Measurements from ENCODE around the gene RETREG1.
"Not testable (repeated sequence)": the region's sequence is repeated elsewhere in the genome, so short reads cannot be mapped to it uniquely, and the experiment has no call there.

The RETREG1 gene

DNA sequence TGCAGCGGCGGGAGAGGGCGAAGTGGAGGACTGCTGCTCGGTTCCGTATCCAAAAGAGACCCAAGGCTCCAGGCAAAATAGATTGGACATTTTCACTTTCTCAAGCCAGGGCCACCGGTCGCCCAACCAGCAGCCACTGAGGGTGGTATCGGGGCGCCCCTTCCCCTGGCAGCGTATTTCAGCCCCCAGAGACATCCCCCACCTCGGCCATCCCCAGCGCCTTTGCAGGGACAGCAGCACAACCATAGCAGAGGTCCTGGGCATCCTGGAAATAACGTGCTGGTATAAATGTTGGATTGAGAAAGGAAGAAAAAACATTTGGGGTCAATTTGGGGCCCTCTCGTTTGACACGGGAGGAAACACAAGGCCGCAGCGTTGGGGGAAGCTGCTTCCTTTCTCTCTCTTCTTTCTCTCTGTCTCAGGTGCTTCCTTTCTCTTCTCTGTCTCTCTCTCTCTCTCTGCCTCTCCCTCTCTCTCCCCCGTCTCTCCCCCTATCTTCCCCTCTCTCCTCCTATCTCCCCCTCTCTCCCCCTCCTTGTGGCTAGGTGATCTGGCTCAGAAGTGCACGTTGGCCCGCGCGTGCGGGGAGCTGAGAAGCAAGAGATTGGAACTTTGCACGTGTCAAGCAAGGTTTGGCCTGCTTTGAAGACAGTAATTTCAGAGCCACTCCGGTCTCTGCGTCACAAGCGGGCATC lies 624 bp upstream of the RETREG1 start:
- peak in 1 of 2 experiments; percentile 27 for DNase-seq (ENCODE audit: low read depth in 2 of 2)

DNA sequence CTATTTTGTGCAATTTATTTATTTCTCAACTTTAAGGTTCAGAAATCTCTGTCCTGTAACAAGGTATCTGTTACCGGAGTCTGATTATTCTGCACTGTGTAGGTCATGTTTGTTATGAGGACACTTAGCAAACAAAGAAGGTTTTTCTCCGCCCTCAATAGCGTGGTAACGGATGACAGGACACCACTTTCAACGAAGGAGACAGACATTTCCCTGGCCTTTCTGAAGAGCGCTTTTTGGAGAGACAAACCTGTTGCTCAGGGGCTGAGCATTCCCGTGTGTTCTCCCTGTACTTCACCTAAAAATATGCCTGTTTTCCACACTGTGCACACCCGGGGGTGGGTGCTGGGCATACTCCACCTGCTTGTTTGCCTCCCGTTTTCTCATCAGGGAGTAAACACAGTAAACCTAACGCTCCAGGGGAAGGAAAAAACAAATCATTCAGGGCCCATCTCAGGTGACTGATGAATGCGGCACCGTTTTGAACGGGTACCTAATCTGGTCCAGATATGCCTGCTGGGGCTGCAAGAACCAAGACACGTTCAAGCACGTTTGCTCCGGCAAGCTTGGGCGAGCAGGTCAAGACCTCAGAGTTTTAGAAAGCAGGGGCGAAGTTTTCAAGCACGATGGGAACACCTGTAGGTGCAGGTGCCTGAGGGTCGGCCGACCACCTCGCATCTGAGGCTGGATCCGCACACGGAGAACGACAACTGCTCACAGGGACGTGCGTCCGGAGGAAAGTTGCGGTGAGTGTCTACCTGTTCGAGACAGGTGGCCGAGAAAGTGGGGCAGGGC lies 859 bp downstream of the RETREG1 start:
- no peak for DNase-seq (ENCODE audit: low read depth in 2 of 2)

DNA sequence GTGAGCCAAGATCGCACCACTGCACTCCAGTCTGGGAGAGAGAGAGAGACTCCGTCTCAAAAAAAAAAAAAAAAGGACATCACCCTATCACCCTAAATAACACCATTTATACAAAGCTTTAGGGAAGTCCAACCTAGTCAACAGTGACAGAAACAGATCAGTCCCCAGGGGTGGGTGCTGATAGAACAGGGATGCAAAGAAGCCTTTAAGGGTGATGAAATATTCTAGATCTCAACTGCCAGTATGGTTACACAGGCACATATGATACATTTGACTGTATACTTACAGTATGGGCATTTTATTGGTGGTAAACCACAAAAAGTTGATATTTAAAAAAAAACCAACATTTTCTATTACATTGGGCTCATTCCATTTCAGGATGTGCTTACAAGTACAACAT lies 4.8 kb downstream of the RETREG1 start:
- no peak for DNase-seq (ENCODE audit: low read depth in 2 of 2)

DNA sequence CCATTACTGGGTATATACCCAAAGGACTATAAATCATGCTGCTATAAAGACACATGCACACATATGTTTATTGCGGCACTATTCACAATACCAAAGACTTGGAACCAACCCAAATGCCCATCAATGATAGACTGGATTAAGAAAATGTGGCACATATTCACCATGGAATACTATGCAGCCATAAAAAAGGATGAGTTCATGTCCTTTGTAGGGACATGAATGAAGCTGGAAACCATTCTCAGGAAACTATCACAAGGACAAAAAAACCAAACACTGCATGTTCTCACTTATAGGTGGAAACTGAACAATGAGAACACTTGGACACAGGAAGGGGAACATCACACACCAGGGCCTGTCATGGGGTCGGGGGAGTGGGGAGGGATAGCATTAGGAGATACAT lies 5.9 kb downstream of the RETREG1 start:
- DNase-seq (ENCODE audit: low read depth in 2 of 2): not testable (repeated sequence)

DNA sequence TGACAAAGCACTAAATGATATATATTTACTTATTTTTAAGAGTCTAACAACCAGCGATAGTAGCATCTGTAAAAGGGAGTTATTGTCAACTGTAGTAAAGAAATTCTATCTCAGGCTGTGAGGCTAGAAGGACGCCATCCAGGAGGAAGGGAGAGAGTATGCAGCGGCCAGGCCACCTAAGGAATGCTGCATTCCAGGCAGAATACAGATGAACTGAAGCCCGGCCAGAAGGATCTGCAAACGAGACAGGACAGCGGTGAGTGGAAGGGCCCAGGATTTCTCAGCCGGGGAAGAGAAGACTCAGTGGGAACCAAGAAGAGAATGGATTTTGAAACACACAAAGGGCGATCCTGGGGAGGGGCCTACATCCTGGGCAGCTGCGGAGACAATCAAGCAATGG lies 7.4 kb downstream of the RETREG1 start:
- DNase-seq (ENCODE audit: low read depth in 2 of 2): no peak

DNA sequence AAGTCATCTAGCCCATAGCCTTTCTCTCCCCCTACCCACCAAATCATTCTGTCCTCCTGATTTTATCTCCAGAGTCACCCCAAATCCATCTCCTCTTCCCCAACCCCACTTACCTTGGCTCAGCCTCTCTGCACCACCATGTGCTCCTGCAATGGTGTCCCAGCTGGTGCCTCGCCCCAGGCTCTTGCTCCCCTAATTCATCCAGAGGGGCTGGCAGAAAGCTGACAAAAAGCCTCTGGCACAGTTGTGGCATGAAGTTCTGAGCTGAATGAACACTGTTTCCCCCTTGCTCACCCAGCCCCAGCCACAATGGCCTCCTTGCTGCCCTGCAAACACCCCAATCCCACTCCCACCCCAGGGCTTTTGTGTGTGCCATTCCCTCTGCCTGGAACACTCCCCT lies 10.2 kb downstream of the RETREG1 start:
- no peak for DNase-seq (ENCODE audit: low read depth in 2 of 2)

DNA sequence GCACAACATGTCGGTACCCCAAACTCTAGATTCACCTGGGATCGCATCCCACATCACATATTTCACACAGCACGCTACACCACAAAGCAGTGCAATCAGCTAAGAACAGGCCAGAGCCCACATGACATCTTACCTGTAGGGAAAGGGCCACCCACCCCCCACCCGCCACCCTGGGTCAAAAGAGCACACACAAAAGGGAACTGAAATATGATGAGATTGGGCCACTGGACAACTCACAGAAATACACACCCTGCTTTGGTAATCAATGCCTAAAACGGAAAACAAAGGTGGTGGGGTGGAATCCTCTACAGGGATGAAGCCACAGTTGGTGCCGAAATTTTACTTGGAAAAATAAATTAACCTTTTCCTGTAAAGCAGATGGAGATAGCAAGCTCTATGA lies 13.1 kb downstream of the RETREG1 start:
- no peak for DNase-seq (ENCODE audit: low read depth in 2 of 2)

DNA sequence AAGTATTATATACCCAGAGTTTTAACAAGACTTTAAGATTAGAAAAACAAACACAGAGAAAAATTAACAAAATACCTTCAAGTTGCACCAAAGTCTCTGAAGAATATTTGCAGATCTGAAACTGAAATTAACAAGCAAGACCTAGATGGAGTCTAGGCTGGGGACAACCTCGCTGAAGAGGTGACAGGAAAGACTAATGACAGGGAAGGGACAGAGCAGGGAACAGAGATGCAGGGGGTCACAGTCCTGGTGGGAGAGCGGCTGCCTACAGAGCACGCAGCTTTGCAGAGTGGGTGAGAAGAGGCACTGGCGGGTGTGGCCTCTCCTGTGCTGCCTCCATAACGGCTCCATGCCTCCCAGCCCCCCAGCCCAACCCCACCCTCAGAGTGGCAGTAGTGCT lies 13.5 kb downstream of the RETREG1 start:
- DNase-seq (ENCODE audit: low read depth in 2 of 2): no peak

DNA sequence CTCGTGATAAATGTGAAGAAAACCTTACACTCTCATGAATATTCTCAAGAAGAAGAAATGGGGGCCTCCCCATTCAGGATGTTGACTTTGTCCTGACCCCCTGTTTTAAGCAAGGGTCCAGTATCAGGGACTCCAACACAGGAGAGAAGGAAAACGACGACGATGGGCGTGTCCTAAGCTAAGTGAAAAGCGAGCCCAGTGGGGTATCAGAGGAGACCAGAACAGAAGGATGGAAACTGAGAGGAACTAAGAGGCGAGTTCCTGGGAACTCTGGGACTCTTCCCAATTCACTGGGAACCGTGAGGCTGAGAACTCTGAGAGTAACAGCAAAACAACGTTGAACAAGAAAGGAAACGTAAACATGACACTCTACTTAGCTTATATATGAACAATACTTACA lies 14.6 kb downstream of the RETREG1 start:
- DNase-seq (ENCODE audit: low read depth in 2 of 2): no peak

DNA sequence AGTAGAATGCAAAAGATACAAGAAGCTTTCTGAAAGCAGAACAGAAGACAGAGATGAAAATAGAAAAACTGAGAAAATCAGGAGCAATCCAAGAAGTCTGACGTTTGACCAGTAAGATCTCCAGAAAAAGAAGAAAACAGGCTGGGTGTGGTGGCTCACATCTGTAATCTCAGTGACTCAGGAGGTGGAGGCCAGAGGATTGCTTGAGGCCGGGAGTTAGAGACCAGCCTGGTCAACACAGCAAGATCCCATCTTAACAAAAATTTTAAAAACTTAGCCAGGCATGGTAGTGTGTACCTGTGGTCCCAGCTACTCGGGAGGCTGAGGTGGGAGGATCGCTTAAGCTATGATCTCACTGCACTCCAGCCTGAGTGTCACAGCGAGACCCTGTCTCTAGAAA lies 15.9 kb downstream of the RETREG1 start:
- DNase-seq (ENCODE audit: low read depth in 2 of 2): no peak

DNA sequence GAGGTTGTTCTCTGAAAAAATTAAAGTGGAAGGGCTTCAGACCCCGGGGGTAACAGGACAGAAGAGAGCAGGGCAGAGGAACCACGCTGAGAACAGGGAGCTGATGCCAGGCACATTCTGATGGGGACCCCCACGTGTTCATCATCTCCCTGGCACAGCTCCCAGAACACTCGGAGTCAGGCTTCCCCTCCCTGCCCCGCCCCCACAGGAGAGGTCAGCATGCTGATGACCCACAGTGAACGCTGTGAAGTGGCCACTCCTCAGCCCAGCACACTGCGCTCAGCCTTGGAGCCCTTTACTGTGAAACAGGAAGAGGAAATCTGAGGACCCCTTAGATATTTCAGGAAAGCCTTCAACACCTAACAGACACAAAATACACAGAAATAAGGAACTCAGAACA lies 16.4 kb downstream of the RETREG1 start:
- DNase-seq (ENCODE audit: low read depth in 2 of 2): no peak

DNA sequence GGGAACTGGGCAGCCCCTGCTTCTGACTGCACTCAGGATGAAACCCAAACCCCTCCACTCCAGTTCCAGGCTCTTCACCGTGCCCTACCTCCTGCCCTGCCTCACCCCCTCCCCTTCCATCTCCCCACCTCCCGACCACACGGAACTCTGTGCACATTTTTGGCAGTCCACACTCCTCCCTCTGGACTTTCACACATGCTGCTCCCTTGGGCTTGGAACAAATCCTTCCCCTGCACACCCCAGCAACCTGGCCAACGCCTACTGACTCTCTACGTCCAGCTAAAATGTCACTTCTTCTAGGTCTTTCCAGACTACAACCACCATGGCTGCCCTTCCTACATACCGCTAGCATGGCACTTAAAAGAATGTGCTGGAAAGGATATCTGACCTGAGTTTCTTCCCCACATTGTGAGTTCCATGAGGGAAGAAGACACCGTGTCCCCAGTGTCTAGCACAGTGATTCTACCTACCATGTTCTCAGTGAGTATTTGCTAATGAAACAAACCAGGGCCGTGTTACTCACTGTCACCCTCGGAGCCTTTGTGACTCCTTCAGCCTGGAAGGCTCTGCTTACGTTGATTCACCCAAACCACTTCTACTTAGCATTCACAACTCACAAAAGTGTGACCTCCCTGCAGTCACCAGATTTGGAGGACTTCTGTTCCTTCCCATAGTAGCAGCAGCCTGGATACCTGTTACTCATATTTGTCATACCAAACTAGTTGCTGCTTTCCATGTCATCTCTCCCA lies 18.7 kb downstream of the RETREG1 start:
- no peak for DNase-seq (ENCODE audit: low read depth in 2 of 2)

DNA sequence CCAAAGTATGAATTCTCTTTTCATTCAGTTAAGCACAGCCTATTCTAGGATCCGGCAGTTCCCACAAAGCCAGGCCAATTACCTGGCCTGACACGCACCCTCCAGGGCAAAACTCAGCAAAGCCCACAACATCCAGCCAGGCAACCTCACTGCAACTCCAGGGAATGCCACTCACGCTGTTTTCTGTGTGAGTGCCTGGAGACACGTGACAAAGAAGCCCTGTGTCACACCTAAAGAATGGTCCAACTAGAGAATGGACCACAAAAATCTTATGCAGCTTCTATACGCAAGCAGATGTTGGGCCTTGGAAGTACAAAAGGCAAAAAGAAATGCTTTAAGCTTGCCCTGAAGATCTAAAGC lies 20.2 kb downstream of the RETREG1 start:
- DNase-seq (ENCODE audit: low read depth in 2 of 2): no peak

DNA sequence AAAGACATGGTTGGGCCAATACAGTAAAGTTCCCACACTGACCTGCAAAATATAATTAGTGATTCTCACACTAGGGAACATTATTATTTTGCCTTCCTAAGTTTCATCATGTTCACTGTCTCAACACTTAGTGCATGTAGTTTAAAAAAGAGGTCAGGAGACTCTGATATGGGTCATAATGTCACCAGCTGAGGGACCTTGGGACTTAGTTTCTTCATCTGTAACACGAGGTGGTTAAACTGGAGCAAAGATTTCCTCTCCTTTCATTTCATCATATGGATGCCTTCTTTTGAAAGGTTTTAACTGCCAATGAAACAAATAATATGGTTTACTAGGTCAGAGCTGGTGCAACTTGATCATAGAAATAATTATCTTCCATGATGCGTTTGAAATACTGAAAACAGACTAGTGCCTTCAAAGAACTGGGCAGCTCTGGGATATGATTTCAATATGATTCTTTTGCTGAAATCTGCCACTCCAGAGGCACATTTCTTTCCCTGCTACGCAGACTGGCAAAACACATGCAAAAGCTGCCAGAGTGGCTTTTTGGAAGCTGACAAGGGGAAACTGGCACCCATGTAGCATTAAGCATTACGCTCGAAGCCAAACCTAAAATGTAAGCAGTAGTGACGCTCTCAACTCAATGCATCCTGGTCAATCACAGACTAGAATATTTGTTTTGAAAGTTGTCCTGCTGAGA lies 20.8 kb downstream of the RETREG1 start:
- no peak for DNase-seq (ENCODE audit: low read depth in 2 of 2)

DNA sequence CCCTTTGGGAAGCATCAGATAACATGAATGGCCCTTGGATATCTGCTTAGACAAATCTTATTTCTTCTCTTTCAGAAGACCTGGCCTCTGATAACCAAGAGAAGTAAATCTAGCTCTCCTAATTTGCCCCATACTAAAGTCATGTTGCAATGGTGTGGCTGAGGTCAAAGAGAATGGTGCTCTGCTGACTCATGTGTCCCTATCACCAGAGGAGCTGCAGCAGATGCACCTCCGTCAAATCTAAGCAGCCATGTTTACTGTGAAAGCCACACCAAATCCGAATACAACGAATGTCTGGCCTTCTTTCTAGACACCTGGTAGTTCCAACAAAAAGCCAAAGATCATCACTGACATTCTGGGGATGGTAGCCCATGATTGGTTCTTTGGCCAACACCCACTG lies 23.2 kb downstream of the RETREG1 start:
- no peak for DNase-seq (ENCODE audit: low read depth in 2 of 2)

DNA sequence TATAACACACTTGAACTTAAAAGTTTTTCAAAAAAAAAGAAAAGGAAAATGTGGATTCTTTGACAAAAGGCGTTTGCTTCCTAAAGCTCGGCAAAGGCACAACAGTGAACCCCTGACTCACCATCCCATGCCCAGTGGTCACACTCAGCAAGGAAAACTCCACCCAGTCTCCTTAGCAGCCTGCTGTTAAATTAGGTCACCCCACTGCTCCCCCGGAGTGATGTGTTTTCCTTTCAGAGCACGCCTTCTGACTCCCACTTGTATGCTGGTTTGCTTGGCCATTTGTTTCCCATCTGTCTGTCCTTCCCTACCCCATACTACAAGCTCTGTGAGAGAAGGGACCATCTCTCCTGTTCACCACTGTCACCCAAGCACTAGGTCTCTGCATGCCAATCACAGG lies 23.8 kb downstream of the RETREG1 start:
- DNase-seq (ENCODE audit: low read depth in 2 of 2): no peak

DNA sequence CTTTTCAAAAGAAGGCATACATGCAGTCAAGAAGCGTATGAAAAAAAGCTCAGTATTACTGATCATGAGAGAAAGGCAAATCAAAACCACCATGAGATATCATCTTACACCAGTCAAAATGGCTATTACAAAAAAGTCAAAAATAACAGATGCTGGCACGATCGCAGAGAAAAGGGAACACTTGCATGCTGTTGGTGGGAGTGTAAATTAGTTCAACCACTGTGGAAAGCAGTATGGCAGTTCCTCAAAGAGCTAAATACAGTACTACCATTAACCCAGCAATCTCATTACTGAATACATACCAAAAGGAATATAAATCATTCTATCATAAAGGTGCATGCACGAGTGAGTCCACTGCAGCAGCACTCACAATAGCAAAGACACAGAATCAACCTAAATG lies 24.5 kb downstream of the RETREG1 start:
- no peak for DNase-seq (ENCODE audit: low read depth in 2 of 2)

DNA sequence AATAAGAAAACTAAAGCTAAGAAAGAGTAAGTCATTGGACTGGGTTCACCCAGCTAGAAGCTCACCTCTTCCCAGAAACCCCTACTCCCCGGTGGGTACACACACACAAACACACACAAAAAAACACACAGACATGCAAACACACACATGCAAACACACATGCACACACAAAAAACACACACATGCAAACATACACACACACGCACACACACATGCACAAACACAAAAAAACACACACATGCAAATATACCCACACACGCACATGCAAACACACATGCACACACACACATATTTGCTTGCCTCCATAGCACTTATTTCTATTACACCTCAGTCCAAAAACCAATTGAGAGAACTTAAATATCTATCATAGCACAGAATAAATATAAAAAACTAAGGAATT lies 26.1 kb downstream of the RETREG1 start:
- no peak for DNase-seq (ENCODE audit: low read depth in 2 of 2)

DNA sequence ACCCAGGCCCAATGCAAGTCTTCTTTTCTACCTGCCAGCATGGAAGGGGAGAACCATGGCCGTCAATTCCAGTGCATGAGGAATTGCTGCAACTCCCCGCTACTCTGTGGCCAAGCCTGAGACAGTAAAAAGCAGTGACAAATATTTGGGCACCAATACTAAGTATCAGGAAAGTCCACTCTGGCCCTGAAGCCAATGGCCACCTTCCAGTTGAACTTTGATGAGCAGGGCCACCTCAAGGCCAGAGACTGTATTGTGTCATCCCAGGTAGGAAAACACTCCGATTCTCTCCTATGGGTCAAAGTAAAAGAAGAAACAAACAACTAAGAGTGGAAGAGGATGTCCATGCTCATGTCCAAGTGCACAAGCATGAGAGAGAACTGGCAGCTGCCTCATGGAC lies 27.1 kb downstream of the RETREG1 start:
- DNase-seq (ENCODE audit: low read depth in 2 of 2): no peak

DNA sequence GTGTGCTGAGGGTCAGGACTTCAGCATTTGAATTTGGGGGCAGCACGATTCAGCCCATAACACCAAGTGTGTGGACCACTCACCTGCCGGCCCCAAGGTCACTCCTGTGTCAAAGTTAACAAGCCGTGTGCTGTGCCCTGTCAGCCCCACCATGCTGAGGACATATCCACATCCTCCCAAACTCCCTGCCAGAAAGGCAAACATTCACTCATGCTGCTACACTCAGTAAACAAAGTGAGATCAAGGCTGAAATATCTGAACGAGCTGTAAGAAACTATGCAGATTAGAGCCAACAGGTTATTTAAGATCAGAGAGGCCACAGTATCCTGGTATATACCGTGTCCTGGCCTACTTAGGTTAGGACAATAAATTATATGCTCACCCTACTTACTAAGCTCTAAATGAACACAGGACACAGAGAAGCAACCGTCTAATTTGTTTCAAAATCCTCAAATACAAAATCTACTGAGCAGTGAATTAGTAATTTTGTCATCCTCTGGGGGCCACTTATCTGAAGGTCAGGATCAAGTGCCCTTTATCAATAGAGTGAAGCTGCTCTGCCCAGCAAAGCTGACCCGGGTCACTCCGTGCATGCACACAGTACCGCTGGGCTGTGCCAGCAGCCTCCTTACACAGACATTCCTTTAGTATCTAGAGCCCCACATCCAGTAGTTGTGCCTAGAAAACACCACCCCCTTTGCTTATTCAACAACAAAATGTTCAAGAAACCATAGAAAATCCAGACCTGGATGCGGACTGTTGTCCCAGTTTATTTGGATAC lies 28.2 kb downstream of the RETREG1 start:
- DNase-seq (ENCODE audit: low read depth in 2 of 2): no peak

DNA sequence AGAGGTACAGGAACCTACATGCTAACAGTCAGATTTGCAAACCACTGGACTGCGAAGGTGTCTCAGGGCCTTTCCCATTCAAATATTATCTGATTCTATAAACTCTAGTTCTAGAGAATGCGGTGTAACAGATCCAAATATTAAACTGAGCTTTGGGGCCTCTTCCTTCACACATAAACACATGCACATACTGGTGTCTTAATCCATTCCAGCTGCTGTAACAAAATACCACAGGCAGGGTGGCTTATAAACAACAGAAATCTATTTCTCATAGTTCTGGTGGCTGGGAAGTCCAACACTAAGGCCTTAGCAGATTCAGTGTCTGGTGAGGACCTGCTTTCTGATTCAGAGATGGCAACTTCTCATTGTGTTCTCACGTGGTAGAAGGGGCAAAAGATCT lies 30.2 kb downstream of the RETREG1 start:
- DNase-seq (ENCODE audit: low read depth in 2 of 2): no peak

All from stimulated activated CD4-positive, alpha-beta T cell treated with anti-CD3 and anti-CD28 coated beads, Interleukin-12 subunit alpha, Interleukin-12 subunit beta, amount 100 ng/mL, for 24 hours (primary cell).